GM12874 (cell line): ENCODE measurements around the gene TTLL10.

Source experiments
- TF ChIP-seq, protein P1 (sequence below): IDR thresholded peaks from 2 replicates; pipeline ENCODE4 v1.5.1; 2011; ENCODE audit warnings: low read depth, mild to moderate bottlenecking, control low read depth, low read length, moderate library complexity; ENCODE audit not compliant: insufficient read depth

TTLL10 gene

DNA sequence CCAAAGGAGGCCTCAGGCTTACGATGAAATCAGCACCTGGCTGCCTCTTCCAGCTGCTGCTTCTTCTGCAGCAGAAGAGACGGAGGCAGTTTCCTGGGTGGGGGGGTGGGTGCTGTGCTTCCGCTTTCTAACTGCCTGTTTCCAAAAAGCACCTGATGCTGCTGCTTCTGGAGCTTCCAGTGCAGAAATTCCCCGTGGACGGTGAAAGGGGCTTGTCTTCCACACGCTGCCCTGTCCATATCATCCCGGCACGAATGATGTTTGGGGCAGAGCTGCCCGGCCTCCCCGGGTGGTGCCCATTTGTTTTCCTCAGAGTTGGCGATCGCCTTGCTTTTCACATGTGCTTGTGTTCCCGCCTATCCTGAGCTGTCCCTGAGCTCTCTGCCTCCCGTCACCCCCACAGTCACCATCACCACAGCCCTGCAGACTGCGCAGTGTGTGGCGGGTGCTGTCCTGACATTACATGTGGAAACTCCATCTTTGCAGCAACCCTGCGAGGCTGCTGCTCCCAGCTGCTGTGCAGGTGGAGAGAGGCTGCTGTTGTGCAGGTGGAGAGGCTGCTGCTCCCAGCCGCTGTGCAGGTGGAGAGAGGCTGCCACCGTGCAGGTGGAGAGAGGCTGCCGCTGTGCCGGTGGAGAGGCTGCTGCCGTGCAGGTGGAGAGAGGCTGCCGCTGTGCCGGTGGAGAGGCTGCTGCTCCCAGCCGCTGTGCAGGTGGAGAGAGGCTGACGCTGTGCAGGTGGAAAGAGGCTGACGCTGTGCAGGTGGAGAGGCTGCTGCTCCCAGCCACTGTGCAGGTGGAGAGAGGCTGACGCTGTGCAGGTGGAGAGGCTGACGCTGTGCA lies 1.8 kb downstream of the TTLL10 start:
- TF ChIP-seq, protein P1, sequence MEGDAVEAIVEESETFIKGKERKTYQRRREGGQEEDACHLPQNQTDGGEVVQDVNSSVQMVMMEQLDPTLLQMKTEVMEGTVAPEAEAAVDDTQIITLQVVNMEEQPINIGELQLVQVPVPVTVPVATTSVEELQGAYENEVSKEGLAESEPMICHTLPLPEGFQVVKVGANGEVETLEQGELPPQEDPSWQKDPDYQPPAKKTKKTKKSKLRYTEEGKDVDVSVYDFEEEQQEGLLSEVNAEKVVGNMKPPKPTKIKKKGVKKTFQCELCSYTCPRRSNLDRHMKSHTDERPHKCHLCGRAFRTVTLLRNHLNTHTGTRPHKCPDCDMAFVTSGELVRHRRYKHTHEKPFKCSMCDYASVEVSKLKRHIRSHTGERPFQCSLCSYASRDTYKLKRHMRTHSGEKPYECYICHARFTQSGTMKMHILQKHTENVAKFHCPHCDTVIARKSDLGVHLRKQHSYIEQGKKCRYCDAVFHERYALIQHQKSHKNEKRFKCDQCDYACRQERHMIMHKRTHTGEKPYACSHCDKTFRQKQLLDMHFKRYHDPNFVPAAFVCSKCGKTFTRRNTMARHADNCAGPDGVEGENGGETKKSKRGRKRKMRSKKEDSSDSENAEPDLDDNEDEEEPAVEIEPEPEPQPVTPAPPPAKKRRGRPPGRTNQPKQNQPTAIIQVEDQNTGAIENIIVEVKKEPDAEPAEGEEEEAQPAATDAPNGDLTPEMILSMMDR: no peak

DNA sequence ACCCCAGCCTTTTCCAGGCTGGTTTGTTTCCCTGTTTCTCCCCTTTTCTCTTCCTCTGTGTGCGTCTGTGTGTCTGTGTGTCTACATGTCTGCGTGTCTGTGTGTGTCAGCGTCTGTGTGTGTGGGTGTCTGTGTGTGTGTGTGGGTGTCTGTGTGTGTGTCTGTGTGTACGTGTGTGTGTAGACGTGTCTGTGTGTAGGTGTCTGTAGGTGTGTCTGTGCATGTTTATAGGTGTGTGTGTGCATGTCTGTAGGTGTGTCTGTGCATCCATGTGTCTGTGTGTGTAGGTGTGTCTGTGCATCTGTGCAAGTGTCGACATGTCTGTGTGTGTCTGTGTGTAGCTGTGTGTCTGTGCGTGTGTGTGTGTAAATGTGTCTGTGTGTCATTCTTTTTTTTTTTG lies 3.3 kb downstream of the TTLL10 start:
- TF ChIP-seq, protein P1: no peak

DNA sequence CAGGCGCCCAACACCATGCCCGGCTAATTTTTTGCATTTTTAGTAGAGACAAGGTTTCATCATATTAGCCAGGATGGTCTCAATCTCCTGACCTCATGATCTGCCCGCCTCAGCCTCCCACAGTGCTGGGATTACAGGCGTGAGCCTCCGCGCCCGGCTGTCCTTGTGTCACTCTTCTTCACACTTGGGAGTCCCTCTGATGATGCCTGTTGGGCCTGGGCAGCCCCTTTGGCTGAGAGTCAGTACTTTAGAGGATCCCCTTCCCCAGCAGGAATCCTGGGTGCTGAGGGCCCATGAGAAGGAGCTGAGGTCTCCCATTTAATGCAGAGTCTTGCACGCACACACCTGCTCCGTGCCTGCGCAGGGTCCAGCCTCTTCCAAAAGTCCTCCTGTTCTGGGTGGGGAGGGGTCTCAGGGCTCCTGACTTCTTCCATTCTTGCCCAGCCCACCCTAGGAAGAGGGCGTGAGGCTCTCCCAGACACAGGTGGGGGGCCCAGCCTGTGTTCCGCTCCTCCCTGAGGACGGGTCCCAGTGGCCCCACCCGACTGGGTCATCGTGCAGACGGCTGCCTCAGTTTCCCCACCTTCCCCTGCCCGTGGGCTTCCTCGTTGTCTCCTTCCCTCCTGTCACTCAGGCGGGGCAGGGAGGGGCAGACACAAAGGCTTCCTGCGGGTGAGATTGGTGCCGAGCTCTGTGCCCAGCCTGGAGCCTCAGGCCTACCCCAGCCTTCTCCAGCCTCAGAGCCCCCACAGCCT lies 3.9 kb downstream of the TTLL10 start:
- TF ChIP-seq, protein P1: no peak

DNA sequence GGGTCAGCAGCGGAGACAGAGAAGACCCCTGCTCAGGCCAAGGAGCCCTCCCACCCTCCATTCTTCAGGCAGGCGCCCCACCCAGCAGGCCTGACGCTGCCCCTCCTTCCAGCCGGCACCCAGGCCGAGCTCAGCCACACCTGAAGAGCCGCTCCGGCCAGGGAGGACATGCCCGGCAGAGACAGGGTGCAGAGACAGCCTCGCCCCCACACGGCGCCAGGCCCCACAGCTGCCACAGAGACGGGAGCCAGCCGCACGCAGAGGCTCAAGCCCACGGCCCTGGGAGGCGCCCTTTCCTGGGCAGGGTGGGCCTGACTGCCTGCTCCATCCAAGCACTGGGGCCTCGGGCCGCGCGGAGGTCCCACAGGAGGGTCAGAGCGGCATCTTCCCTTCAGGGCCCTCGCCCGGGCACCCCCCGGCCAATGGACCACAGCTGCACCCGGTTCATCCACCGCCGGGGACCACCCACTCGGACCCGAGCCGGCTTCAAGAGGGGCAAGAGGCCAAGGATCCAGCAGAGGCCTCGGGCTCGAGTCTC lies 5.2 kb downstream of the TTLL10 start:
- TF ChIP-seq, protein P1: no peak

DNA sequence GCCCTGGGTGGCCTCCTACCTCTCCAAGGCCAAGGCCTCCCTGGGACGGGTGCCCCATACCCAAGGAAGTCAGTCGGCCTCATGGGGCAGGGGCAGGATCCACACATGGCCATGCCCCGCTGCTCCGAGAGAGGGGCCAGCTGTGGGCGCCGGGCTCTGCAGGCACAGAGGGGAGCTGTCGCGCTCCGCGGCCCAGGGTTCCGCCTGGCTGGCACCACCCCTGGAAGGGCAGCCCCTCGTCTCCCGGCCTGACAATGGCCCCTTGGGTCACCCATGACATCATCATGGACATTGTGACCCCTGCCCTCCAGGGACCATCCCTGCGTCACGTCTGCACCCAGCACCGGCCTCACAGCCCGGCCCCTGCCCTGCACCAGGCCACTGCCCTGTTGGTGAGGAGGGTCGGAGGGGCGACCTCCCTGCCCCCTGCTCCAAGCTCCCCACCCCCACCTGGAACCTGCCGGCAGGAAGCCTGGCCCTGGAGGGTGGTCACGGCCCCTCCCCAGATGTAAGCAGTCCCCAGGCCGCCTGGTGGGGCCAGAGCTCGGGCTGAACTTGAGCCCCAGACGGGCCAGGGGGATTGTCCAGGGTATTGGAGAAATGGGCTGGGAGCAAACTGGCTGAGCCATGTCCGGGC lies 5.8 kb downstream of the TTLL10 start:
- TF ChIP-seq, protein P1: no peak

DNA sequence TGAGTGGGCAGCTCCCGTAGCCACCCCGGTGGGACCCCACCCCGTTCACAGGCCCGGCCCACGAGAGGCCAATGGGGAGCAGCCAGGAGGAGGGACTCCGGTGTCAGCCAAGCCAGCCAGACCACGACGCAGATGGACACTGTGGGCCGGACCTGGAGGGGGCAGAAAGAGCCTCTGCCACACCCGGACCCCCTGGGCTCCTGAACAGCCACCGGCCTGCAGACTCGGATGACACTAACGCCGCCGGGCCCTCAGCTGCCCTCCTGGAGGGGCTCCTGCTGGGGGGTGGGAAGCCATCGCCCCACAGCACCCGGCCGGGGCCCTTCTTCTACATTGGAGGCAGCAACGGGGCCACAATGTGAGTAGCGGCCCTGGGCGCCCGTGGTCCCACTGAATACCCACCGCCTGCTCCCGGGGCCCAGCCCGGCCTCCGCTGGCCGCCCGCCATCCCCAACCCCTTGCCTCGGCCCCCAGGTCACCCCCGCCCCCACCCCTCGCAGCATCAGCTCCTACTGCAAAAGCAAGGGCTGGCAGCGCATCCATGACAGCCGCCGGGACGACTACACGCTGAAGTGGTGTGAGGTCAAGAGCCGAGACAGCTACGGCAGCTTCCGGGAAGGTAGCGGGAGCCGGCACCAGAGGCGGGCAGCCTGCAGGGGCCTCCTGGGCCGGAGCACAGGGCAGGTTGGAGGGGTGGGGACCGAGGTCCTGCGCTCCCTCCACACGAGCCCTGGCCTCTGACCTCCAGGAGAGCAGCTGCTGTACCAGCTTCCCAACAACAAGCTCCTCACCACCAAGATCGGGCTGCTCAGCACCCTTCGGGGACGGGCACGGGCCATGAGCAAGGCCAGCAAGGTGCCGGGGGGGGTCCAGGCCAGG lies 6.5 kb downstream of the TTLL10 start:
- TF ChIP-seq, protein P1: no peak
